ENCODE results near the gene SLC35C1. TPM values are rescaled to one million over a fixed set of nuclear protein-coding genes. Genes with fewer than 3 reads are reported as not detected.

The SLC35C1 gene
- polyA plus RNA-seq, 1 donor (not counting 4 experiments of a cell fraction or from before 2014, with no cell fraction given), result 4.9 TPM

GRCh38 chr11:45847911-45848316 is 43.0 kb downstream of the SLC35C1 start:
- Histone ChIP-seq H3K4me1 (ENCODE audit: control insufficient read depth, extremely low read depth, insufficient read depth, low read length) (peaks cover 16% of the 10 kb centered on the region), H3K4me3 (ENCODE audit: control insufficient read depth in 2 of 3, extremely low read depth in 1 of 3, insufficient read depth in 2 of 3, low read depth in 1 of 3, low read length in 3 of 3) (peak overlapping the region; percentile 78 to 98 (median 85)), H4K20me1 (ENCODE audit: control insufficient read depth, extremely low read depth, insufficient read depth, low read length) (no peaks in the 10 kb centered on the region), H3K9ac (ENCODE audit: control insufficient read depth, extremely low read depth, insufficient read depth, low read length) (peak overlapping the region; percentile 95), H3K9me3 (ENCODE audit: control insufficient read depth, low read depth, low read length) (no peaks in the 10 kb centered on the region), H3K27me3 (ENCODE audit: control insufficient read depth, extremely low read depth, insufficient read depth, low read length) (no peaks in the 10 kb centered on the region), H2AFZ (ENCODE audit: control insufficient read depth, low read length) (peak overlapping the region; percentile 88), H3K79me2 (ENCODE audit: control insufficient read depth, insufficient read depth, low read length) (peaks cover 28% of the 10 kb centered on the region), H3K36me3 (ENCODE audit: control insufficient read depth in 2 of 2, extremely low read depth in 1 of 2, insufficient read depth in 2 of 2, low read length in 2 of 2) (no peaks in the 10 kb centered on the region), H3K27ac (ENCODE audit: control insufficient read depth, insufficient read depth, low read length) (peak overlapping the region; percentile 91), H3K4me2 (ENCODE audit: control insufficient read depth, extremely low read depth, insufficient read depth, low read depth, low read length) (peak overlapping the region; percentile 92), H3K9me1 (ENCODE audit: control insufficient read depth, extremely low read depth, insufficient read depth, low read length) (no peaks in the 10 kb centered on the region)
- DNase-seq (ENCODE audit: low read depth, low spot score), result peak; percentile 19
- TF ChIP-seq EZH2 (IDR thresholded peaks at IDR 0.05; ENCODE audit: low read length) (no peak), CTCF (optimal IDR thresholded peaks at IDR 0.05 in 1 of 3, IDR thresholded peaks at IDR 0.05 in 1 of 3, conservative IDR thresholded peaks at IDR 0.05 in 1 of 3; ENCODE audit: extremely low read depth in 1 of 3, insufficient read depth in 2 of 3, low read length in 3 of 3) (peak; percentile 5 to 22 (median 16))
- no peak for FAIRE-seq
- dilution Hi-C loops (cut with MboI; ENCODE audit: extremely low pct_ligation_motif_present, low sequenced_read_pairs), result no loop called here

- Histone ChIP-seq H3K4me3 (ENCODE audit: control insufficient read depth in 2 of 3, extremely low read depth in 1 of 3, insufficient read depth in 2 of 3, low read depth in 1 of 3, low read length in 3 of 3) (peak overlapping the region in 2 of 3 experiments; percentile 78 to 98), H3K27me3 (ENCODE audit: control insufficient read depth, extremely low read depth, insufficient read depth, low read length) (no peaks in the 10 kb centered on the region), H3K9me1 (ENCODE audit: control insufficient read depth, extremely low read depth, insufficient read depth, low read length) (no peaks in the 10 kb centered on the region), H3K9ac (ENCODE audit: control insufficient read depth, extremely low read depth, insufficient read depth, low read length) (peak overlapping the region; percentile 95), H3K27ac (ENCODE audit: control insufficient read depth, insufficient read depth, low read length) (no peak overlapping the region), H3K4me2 (ENCODE audit: control insufficient read depth, extremely low read depth, insufficient read depth, low read depth, low read length) (peak overlapping the region; percentile 92), H2AFZ (ENCODE audit: control insufficient read depth, low read length) (no peak overlapping the region), H3K79me2 (ENCODE audit: control insufficient read depth, insufficient read depth, low read length) (peaks cover 30% of the 10 kb centered on the region), H3K4me1 (ENCODE audit: control insufficient read depth, extremely low read depth, insufficient read depth, low read length) (peaks cover 13% of the 10 kb centered on the region), H3K36me3 (ENCODE audit: control insufficient read depth in 2 of 2, extremely low read depth in 1 of 2, insufficient read depth in 2 of 2, low read length in 2 of 2) (no peaks in the 10 kb centered on the region), H3K9me3 (ENCODE audit: control insufficient read depth, low read depth, low read length) (no peaks in the 10 kb centered on the region), H4K20me1 (ENCODE audit: control insufficient read depth, extremely low read depth, insufficient read depth, low read length) (no peaks in the 10 kb centered on the region)
- TF ChIP-seq CTCF (optimal IDR thresholded peaks at IDR 0.05 in 1 of 3, IDR thresholded peaks at IDR 0.05 in 1 of 3, conservative IDR thresholded peaks at IDR 0.05 in 1 of 3; ENCODE audit: extremely low read depth in 1 of 3, insufficient read depth in 2 of 3, low read length in 3 of 3) (no peak), EZH2 (IDR thresholded peaks at IDR 0.05; ENCODE audit: low read length) (no peak)
- no peak for DNase-seq (ENCODE audit: low read depth, low spot score)
- FAIRE-seq, result no peak
- dilution Hi-C loops (cut with MboI; ENCODE audit: extremely low pct_ligation_motif_present, low sequenced_read_pairs), result no loop called here
Measured at GRCh38 chr11:45848654-45849081, 43.7 kb downstream of the SLC35C1 start.
